HL-60 (cell line): ENCODE measurements around the gene FAM120AOS.

Experiments used
- CTCF ChIP-seq: IDR thresholded peaks from one replicate; pipeline ENCODE4 v1.5.1; 2011; ENCODE audit warnings: low read length, control low read depth, inconsistent platforms; ENCODE audit not compliant: insufficient read depth
- GABPA ChIP-seq: IDR thresholded peaks from 2 replicates; pipeline ENCODE4 v1.6.1; 2012; ENCODE audit warnings: low read depth
- POLR2AphosphoS5 ChIP-seq: IDR thresholded peaks from 2 replicates; pipeline ENCODE4 v1.6.1; 2012; ENCODE audit warnings: low read depth
- REST ChIP-seq: IDR thresholded peaks from 2 replicates; pipeline ENCODE4 v1.6.1; 2012; ENCODE audit warnings: low read depth; ENCODE audit not compliant: insufficient replicate concordance
- SPI1 ChIP-seq: IDR thresholded peaks from 2 replicates; pipeline ENCODE4 v1.6.1; 2012; ENCODE audit warnings: low read depth, mild to moderate bottlenecking, borderline replicate concordance

GRCh38 chr9:93417538-93417937, 35.8 kb downstream of the FAM120AOS start:
- TF ChIP-seq CTCF (no peak), POLR2AphosphoS5 (no peak), SPI1 (no peak), REST (no peak), GABPA (no peak)
